Measurements from ENCODE around the gene TBCD.

The TBCD gene

DNA sequence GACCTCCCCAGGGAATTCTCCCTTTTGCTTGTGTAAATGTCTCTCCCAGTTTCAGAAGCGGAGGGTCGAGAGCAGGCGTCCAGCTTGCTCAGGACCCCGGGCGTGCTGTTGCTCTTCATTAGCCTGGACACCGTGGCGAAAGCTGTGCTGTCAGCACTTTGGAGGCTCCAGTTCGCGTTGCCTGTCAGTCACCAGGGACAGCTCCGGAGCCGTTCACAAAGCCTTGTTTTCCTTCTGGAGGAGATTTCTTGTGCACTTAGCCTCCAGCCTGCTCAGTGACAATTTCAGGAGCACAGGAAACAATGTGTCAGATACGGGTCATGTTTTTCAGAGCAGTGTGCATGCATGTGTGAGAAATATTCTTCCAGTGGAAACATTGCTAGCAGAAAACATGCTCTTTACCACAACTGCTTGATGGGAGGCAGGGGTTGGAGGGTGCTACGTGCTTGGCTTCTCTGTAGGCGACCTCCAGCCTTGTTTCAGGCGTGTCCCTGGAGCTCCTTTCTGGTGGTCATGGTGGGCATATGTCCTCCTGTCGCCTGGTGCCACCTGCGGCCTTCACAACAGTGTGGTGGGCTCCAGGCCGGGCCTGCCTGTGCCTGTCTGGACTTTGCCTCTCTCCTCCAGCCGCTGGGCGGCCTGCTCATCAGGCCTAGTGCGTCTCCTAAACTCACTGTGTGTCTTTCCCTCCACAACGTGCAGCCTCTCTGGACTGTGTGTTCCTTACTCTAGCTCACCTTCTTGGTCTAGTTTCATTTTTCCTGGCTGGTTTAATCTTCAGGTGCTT lies 59.0 kb downstream of the TBCD start:
- DNase-seq (ENCODE audit: low read depth in 2 of 2), result no peak

DNA sequence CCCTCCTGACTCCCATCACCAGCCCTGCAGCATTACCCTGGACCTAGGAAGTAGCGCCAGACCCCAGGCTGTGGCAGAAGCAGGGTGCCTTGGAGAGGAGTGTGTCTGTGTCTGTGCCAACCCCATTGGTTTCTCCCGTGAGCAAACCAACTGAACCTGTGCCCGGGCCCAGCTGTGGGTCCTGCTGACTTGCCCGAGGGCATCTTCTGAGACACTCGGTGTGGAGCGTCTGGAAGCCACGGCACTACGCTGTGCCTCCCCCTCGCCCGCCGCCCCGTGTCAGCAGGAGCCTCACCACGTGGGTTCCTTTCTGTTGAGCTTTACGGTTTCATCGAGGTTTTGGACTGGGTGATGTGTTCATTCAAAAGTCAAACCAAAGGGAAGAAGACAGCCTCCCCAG lies 60.2 kb downstream of the TBCD start:
- no peak for DNase-seq (ENCODE audit: low read depth in 2 of 2)

DNA sequence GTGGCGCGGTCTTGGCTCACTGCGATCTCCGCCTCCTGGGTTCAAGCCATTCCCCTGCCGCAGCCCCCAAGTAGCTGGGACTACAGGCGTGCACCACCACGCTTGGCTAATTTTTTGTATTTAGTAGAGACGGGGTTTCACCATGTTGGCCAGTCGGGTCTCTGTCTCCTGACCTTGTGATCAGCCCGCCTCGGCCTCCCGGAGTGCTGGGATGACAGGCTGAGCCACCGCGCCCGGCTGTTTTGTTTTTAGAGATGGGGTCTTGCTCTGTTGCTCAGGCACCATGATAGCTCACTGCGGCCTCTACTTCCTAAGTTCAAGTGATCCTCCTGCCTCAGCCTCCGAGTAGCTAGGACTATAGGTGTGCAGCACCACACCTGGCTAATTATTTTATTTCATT lies 60.7 kb downstream of the TBCD start:
- no peak for DNase-seq (ENCODE audit: low read depth in 2 of 2)

DNA sequence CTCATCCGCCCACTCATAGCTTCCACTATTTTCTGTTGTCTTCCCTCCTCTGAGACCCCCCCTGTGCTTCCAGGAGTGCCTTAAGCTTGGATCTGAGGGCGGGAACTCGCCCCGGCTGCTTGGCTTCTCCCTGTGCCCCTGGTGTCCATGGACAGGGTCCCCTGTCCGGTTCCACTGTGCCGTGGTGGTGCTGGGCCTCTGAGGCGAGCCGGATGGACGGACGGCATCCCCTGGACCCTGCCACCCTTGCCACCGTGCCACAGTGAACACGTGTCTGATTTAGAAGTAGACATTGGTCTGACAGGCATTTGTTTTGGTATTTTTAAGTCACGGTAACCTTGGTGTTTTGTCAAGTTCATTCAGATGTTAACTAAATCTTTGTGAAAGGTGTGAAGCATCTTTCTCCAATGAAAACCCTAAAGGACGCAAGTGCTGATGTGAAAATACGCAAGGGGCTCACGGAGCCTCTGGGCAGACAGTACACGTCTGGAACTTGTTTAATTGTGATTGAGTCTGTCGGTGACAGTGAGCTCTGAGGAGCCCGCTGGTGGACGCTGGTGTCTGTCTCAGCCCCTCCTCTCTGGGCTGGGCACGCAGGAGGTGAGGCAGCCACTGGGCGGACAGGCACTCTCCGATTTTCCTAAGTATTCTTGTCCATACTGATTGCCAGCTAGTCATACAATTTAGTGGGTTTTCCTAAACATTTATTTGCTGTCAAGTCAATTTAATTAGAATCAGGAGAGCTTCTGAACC lies 61.6 kb downstream of the TBCD start:
- no peak for DNase-seq (ENCODE audit: low read depth in 2 of 2)

DNA sequence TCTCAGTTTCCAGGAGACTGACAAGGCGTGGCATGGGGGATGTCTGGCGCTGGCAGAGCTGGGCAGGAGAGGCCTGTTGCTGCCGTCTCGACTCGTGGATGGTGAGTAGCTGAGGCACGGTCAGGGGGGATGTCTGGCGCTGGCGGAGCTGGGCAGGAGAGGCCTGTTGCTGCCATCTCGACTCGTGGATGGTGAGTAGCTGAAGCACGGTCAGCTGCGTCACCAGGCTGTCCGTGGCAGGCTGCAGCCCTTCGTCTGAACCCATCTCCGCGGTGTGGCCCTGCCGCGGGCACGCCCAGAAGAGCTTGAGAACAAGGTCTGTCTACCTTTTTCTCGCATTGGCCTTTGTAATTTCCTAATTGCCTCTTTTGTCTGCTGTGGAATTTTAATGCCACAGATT lies 63.0 kb downstream of the TBCD start:
- DNase-seq (ENCODE audit: low read depth in 2 of 2), result no peak

DNA sequence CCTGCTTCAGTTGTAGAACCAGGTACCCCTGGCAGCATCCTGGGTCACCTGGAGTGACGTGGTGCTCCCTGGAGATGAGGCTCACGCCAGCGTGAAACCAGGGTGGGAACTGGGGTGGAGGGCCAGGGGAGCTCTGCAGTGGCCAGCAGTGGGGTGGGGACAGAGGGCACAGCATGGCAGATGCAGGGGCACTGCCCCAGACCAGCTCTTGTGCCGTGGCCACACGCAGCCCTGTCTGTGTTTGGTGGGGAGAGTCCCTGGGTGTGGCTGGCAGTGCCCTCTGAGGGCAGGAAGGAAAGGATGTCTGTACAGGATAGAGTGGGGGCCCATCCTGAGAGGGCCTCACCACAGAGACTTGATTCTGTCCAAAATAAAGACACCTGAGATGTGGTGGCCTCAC lies 63.5 kb downstream of the TBCD start:
- no peak for DNase-seq (ENCODE audit: low read depth in 2 of 2)

DNA sequence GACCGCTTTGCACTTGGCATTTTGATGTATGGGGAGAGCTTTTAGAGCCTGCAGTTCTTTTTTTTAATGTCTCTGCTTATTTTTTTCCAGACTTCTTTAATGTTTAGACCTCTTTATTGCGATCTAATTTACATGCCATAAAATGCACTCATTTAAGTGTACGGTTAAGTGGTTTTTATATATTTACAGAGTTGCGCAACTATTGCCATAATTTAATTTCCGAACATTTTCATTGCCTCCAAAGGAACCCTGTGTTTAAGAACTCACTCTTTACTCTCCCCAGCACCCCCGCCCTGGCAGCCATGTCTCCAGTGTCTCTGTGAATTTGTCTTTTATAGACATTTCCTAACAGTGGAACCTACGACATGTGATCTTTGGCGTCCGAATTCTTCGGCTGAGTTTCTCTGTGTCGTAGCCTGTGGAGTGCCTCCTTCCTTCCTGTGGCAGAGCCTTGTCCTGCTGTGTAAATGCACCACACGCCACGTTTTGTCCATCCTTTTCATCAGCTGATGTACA lies 64.0 kb downstream of the TBCD start:
- DNase-seq (ENCODE audit: low read depth in 2 of 2), result no peak

DNA sequence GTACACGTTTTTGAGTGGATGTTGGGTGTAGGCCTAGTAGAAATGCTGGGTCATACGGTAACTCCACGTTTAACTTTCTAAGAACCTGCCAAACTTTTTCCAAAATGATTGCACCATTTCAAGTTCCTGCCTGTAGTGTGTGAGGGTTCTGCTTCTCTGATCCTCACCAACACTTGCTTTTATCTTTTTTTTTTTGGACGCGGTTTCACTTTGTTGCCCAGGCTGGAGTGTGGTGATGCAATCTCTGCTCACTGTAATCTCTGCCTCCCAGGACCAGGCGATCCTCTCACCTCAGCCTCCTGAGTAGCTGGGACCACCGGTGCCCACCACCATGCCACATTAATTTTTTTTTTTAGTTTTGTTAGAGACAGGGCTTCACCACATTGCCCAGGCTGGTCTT lies 64.5 kb downstream of the TBCD start:
- no peak for DNase-seq (ENCODE audit: low read depth in 2 of 2)

DNA sequence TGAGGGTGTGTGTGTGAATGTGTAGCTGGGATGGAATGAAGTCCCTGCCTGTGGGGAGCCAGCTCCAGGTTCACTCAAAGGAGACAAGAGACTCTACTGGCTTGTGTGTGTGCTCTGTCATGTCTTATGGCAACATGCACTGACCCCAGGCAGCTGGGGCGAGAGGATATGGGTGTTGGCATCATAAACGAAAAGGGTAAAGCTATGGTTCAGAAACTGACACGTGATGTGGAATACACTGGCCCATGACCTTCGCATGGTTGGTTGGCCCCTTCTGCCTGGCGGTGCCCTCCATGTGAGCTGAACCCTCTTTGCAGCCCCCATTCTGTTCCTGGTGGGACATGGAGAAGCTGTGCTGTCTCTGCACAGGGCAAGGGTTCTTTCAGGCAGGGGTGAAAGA lies 66.1 kb downstream of the TBCD start:
- no peak for DNase-seq (ENCODE audit: low read depth in 2 of 2)

DNA sequence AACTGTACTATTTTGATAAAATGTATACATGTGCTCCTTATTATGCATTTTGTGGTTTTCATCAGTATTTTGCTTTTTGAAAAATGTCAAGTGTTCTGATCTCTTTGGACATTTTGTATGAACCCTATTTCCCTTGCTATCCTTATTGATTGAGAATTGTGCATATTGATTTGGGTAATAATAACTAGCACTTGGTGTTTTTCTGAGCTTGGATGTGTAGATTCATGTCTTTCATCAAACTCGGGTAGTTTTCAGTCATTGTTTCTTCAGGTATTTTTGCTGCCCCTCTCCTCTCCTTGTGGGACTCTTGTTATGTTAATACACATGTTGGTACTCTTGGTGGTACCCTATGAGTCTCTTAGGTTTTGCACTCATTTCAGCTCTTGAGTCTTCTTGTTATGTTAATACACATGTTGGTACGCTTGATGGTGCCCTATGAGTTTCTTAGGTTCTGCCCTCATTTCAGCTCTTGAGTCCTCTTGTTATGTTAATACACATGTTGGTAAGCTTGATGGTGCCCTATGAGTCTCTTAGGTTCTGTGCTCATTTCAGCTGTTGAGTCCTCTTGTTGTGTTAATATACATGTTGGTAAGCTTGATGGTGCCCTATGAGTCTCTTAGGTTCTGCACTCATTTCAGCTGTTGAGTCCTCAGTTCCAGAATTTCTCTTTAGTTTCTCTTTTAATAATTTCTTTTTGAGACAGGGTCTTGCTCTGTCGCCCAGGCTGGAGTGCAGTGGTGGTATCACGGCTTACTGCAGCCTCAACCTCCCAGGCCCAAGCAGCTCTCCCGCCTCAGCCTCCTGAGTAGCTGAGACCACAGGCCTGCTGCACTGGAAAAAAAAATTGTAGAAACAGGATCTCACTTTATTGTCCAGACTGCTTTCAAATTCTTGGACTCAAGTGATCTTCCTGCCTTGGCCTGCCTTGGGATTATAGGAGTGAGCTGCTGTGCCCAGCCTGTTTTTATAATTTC lies 68.7 kb downstream of the TBCD start:
- no peak for DNase-seq (ENCODE audit: low read depth in 2 of 2)

DNA sequence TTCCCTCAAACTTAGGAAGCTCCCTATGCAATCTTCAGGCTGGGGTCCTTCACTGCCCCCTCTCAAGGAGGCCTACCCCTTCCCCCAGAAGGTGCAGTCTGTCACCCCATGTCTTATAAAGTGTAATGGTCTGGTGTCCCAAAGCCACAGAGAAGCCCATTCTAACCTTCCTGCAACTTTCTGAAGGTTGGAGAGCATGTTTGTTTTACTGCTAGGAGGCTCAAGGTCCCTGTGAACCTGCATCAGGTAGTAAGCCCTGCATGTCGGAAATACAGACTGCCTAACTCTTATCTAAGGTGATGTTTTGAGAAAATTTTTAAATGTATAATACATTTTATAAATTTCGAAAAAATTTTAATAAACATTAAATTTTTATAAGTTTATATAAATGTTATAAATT lies 69.7 kb downstream of the TBCD start:
- no peak for DNase-seq (ENCODE audit: low read depth in 2 of 2)

DNA sequence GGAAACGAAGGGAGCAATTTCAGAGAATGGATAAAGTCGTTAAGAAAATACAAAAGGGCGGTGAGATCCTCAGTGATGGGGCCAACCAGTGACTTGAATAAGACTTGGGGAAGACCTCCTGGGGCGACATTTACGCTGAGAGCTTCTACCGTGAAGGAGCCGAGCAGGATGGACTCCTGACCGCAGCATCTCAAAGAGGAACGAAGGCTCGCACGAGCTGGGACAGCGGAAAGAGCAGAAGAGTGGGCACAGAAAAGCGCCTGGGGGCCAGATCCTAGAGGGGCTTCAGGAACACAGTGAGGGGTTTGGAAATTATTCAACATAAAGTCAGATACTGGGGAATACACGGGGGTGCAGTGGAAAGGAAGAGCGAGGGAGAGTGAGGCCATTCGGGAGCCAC lies 70.4 kb downstream of the TBCD start:
- DNase-seq (ENCODE audit: low read depth in 2 of 2), result no peak

DNA sequence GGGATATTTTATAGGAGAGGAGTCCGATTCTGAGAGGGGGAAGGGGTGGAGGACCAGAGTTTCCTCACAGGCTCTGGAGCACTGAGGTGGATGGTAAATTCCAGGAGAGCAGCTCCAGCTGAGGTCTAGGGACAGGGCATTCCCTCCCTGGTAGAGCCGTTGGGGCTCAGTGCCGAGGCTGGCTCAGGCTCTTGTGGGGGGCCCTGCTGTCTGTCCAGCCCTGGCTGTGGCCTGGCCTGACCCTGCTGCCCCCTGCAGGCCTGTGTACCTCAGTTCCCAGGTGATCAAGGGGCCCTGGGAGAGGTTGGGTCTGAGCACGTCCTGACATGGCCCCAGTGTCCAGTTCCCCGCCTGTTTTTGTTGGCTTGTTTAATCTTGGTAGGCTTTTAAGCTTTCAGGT lies 71.1 kb downstream of the TBCD start:
- DNase-seq (ENCODE audit: low read depth in 2 of 2), result no peak

DNA sequence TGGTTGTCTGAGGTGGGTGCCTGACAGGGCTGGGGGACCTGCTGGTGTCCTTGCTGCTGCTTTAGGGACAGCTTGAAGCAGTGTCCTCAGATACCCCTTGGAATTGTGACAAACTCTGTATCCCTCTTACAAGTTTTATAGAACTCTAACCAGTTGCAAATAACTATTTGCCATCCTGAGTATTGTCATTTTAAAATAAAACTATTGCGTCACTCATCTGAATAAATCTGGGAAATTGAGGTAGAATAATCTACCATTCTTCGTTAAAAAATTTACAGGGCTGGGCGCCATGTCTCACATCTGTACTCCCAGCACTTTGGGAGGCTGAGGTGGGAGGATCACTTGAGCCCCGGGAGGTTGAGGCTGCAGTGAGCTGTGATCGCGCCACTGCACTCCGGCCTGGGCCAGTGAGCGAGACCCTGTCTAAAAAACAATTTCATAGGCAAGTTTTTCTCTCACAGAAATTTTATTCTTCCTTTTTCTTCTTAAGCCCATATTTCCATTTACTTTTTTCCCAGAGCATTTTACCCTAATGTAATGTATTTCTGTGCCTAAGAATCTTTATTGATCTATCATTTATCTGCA lies 73.8 kb downstream of the TBCD start:
- no peak for DNase-seq (ENCODE audit: low read depth in 2 of 2)

DNA sequence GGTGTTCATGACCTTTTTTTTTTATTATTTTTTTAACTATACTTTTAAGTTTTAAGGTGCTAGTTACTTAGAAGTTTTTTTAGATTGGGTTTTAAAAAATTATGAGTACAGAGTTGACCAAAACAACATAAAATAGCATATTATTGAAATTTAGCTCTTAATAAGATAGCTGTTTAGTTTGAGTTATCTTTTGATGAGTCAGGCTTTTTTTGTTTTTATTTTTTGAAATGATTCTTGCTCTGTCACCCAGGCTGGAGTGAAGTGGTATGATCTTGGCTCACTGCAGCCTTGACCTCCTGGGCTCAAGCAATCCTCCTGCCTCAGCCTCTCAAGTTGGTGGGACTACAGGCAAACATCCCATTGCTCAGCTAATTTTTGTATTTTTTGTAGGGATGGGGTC lies 74.3 kb downstream of the TBCD start:
- no peak for DNase-seq (ENCODE audit: low read depth in 2 of 2)

DNA sequence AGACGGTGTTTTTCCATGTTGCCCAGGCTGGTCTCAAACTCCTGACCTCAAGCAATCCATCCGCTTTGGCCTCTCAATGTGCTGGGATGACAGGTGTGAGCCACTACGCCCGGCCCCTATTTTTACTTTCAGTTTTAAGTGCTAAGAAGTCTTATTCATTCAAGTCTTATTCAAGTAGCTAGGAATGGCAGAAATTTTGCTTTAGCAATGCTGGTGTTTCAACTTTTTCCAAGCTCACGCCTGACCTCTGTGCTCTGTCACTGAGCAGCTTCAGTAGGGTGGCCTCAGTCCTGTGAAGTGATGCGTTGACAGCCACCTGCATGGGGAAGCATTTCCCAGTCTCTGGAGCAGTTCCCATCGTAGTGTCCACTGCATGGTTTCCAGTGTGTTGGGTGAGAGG lies 75.1 kb downstream of the TBCD start:
- DNase-seq (ENCODE audit: low read depth in 2 of 2), result no peak

DNA sequence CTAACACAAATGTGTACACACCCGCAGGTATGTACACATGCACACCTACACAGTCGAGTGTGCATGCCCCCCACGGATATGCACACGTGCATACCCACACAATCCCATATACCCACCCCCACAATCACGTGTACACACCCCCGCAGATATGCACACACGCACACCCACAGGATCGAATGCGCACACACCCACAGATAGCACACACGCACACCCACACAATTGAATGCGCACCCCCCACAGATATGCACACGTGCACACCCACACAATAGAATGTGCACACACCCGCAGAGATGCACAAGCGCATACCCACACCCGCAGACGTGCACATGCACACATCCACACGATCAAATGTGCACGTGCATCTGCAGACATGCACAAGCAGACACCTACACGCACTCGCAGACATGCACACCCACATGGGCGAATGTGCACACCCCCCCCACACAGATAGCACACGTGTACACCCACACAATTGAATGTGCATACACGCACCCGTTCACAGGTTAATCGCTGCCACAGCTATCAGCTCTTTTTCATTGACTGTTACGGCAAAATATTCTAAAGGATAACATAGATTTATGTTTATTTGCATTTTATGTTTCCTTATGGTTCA lies 77.1 kb downstream of the TBCD start:
- no peak for DNase-seq (ENCODE audit: low read depth in 2 of 2)

DNA sequence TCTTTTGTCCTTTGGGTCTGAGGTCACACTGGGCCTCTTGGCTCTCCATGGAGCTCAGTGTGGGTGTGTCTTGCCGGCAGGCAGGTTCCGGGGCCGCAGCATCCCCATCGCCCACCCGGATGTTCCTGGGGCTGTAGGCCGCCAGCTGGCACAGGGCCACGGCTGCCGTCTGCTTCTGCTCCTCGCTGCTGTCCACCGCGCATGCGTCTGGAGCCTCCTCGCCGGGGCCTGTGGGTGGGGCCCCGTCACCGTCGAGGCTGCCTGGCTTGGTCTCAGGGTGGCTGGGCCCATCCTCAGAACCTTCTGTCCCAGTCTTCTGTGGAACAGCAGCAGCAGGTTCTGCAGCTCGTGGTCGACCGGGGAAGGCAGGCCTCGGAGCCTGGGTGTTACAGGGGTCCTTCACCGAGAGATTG lies 78.4 kb downstream of the TBCD start:
- no peak for DNase-seq (ENCODE audit: low read depth in 2 of 2)

DNA sequence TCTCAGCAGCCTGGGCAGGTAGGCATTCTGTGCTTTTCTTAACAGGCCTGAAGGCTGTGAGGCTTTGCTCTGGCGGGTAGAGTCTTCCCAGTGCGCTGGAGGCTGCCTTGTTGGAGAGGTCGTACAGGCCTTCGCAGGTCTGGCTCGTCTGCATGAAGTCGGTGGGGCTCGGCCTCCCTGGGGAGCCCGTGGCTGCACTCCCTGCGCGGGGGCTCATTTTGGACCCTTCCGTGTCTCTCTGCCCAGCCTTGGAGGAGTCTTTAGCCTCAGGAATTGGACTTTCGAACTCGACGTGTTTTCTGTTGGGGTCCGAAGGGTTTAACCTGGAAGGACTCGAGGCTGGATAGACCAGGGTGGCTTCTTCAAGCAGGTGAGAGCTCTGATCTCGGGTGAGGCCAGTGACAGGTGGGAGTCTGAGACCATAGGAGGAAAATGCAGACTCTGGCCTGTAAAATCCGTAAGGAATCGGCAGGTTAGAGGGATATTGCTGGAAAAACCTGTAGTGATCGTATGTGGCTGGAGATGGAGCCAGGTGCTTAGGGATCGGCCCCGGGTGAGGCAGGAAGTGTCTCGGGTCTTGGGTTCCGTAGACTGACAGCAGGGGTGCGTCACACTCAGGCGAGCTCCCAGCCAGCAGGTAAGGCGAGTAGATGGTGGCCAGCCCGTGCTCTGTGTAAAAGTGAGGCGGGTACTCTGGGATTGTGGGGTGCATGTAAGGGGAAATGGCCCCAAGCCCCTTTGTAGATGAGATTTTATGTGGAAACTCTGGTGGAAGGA lies 79.4 kb downstream of the TBCD start:
- no peak for DNase-seq (ENCODE audit: low read depth in 2 of 2)

DNA sequence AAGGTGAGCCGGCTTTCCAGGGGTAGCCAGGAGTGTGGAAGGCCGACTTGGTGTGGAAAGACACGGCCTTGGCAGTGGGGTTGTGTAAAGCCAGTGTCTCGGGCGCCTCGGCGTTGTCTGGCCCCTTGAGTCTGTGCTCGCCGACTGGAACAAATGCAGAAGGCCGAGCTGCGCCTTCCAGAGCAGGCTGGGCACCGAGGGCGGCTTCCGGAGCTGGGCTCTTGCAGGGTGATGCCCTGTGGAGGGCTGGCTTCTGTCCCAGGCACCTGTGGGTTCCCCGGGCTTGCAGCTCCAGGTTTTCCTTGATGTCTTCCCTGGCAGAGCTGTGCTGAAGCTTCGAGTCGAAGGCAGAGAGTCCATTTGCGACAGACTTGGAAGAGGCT lies 79.9 kb downstream of the TBCD start:
- no peak for DNase-seq (ENCODE audit: low read depth in 2 of 2)

DNA sequence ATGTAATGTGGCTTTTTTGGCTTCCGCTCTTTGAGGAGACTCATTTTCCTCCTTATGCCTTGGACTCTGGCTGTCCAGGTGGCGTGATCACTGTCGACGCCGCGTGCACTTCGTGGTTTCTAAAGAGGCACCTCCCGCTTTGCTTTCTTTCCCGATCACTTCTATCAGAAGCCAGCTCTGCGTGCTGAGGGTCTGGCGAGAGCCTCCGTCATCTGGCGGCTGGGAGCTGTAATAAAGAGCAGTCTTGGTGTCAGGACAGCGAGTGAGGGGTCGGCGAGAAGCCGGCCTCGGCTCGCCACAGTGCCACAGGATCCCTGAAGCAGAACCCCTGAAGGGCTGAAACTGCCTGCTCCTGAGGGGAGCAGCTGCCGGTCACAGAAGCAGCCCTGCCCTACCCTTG lies 80.5 kb downstream of the TBCD start:
- DNase-seq (ENCODE audit: low read depth in 2 of 2), result no peak

Data from stimulated activated CD8-positive, alpha-beta memory T cell treated with anti-CD3 and anti-CD28 coated beads, Interleukin-15, amount 100 ng/mL, for 48 hours (primary cell).